Measurements from ENCODE around the gene DPP9. TPM values are rescaled to one million over a fixed set of nuclear protein-coding genes. Genes with fewer than 3 reads are reported as not detected.

DPP9 gene
- total RNA-seq, 1 donor from 2014 or later = 48.0 TPM

GRCh38 chr19:4763021-4763420, 39.4 kb upstream of the DPP9 start:
- DNase-seq (ENCODE audit: low read depth, low spot score) = no peak
- TF ChIP-seq, protein P1, sequence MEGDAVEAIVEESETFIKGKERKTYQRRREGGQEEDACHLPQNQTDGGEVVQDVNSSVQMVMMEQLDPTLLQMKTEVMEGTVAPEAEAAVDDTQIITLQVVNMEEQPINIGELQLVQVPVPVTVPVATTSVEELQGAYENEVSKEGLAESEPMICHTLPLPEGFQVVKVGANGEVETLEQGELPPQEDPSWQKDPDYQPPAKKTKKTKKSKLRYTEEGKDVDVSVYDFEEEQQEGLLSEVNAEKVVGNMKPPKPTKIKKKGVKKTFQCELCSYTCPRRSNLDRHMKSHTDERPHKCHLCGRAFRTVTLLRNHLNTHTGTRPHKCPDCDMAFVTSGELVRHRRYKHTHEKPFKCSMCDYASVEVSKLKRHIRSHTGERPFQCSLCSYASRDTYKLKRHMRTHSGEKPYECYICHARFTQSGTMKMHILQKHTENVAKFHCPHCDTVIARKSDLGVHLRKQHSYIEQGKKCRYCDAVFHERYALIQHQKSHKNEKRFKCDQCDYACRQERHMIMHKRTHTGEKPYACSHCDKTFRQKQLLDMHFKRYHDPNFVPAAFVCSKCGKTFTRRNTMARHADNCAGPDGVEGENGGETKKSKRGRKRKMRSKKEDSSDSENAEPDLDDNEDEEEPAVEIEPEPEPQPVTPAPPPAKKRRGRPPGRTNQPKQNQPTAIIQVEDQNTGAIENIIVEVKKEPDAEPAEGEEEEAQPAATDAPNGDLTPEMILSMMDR (conservative IDR thresholded peaks at IDR 0.05) = no peak
- H3K4me1 Mint-ChIP-seq = peaks cover 28% of the 10 kb centered on the region
- H3K36me3 Mint-ChIP-seq (ENCODE audit: low read depth) = no peaks in the 10 kb centered on the region
- H3K27me3 Mint-ChIP-seq (ENCODE audit: low read depth) = peaks cover 10% of the 10 kb centered on the region
- H3K27ac Mint-ChIP-seq (ENCODE audit: unreplicated experiment) = no peak overlapping the region
- no peak overlapping the region for H3K4me3 Mint-ChIP-seq
- no peaks in the 10 kb centered on the region for H3K9me3 Mint-ChIP-seq

DNA sequence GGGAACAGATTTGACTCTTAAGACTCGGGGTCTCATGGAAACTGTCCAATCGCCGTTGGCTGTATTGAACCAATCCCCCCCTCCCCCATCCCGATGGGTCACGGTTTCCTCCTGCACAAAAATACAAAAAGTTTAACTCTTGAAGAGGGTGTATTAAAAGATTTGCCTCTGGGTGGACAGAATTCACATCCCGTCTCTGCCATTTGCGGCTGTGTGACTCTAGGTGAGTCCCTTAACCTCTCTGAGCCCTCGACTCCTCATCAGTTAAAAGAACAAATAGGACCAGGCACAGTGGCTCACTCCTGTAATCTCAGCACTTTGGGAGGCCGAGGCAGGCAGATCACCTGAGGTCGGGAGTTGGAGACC, 36.6 kb upstream of the DPP9 start:
- peaks cover 28% of the 10 kb centered on the region for H3K4me1 Mint-ChIP-seq
- H3K4me3 Mint-ChIP-seq = peak overlapping the region; percentile 72
- TF ChIP-seq, protein P1 (conservative IDR thresholded peaks at IDR 0.05) = no peak
- H3K9me3 Mint-ChIP-seq = no peaks in the 10 kb centered on the region
- H3K27ac Mint-ChIP-seq (ENCODE audit: unreplicated experiment) = no peak overlapping the region
- H3K27me3 Mint-ChIP-seq (ENCODE audit: low read depth) = peaks cover 10% of the 10 kb centered on the region
- DNase-seq (ENCODE audit: low read depth, low spot score) = no peak
- H3K36me3 Mint-ChIP-seq (ENCODE audit: low read depth) = no peaks in the 10 kb centered on the region

DNA sequence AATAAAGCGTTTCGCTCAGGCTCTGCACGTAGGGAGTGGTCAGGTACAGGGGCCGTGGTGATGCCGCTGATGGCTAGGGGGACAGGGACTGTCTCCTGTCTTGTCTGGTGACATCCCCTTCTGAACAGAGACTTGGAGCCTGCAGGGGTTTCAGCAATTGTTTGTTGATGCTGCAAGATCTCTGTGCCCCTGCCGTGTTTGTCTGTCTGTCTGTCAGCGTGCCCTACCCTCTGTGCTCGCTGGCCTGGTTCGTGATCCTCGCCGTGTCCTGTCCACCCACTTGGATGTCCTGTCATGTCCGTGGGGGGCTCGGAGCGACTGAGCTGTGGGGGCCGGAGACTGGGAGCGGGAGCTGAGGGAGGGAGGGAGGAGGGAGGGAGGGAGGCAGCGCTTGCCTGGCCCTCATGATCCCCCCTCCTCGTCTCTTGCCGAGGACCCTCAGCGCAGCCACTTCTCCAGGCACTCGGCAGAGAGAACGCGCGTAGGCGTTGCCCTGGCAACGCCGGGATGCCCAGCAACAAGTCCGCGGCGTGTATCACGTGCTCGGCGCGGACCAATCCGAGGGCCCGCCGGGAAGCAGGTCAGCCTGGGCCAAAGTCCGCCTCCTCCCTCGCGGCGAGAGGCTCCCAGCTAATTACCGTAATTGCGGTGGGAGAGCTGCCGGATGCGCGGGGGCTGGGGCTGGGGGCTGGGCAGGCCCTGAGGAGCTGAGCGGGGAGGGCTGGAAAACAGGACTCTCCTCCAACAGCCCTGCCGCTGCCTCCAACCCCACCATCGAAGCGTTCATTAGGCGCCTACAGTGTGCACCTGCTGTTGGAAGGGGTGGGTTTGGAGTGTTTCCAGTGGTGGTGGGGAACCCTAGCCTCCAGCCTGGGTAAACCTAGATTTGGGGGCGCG, 36.0 kb upstream of the DPP9 start:
- Mint-ChIP-seq H3K9me3 (no peaks in the 10 kb centered on the region), H3K27ac (ENCODE audit: unreplicated experiment) (peak overlapping the region; percentile 50), H3K27me3 (ENCODE audit: low read depth) (peaks cover 10% of the 10 kb centered on the region), H3K4me3 (peak overlapping the region; percentile 71), H3K4me1 (peaks cover 26% of the 10 kb centered on the region), H3K36me3 (ENCODE audit: low read depth) (no peaks in the 10 kb centered on the region)
- DNase-seq (ENCODE audit: low read depth, low spot score) = peak; percentile 89
- TF ChIP-seq, protein P1 (conservative IDR thresholded peaks at IDR 0.05) = no peak

GRCh38 chr19:4758659-4759058, 35.0 kb upstream of the DPP9 start:
- H3K9me3 Mint-ChIP-seq = no peaks in the 10 kb centered on the region
- no peak overlapping the region for H3K4me3 Mint-ChIP-seq
- H3K27me3 Mint-ChIP-seq (ENCODE audit: low read depth) = peaks cover 8% of the 10 kb centered on the region
- no peak overlapping the region for H3K27ac Mint-ChIP-seq (ENCODE audit: unreplicated experiment)
- H3K4me1 Mint-ChIP-seq = peaks cover 17% of the 10 kb centered on the region
- TF ChIP-seq, protein P1 (conservative IDR thresholded peaks at IDR 0.05) = no peak
- H3K36me3 Mint-ChIP-seq (ENCODE audit: low read depth) = no peaks in the 10 kb centered on the region
- no peak for DNase-seq (ENCODE audit: low read depth, low spot score)

DNA sequence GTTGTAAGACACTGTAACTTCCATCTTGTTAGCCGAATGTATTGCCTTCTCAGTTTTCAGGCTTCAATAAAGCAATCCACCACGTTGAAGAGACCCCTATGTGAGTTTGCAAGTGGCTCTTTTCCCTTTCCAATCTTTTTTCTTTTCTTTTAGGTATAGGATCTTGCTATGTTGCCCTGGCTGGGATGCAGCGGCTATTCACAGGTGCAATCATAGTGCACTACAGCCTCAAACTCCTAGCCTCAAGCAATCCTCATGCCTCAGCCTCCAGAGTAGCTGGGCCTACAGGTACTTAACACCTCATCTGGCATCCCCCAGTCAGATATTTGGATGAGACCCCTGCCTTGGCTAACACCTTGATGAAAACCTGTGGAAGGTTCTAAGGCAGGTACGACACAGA, 34.4 kb upstream of the DPP9 start:
- H3K27me3 Mint-ChIP-seq (ENCODE audit: low read depth) = peaks cover 8% of the 10 kb centered on the region
- H3K4me3 Mint-ChIP-seq = no peak overlapping the region
- no peak overlapping the region for H3K27ac Mint-ChIP-seq (ENCODE audit: unreplicated experiment)
- no peak for DNase-seq (ENCODE audit: low read depth, low spot score)
- TF ChIP-seq, protein P1 (conservative IDR thresholded peaks at IDR 0.05) = no peak
- H3K9me3 Mint-ChIP-seq = no peaks in the 10 kb centered on the region
- H3K4me1 Mint-ChIP-seq = peaks cover 17% of the 10 kb centered on the region
- no peaks in the 10 kb centered on the region for H3K36me3 Mint-ChIP-seq (ENCODE audit: low read depth)
